ENCODE measurements around the gene CKS2.

- TF ChIP-seq CTCF (conservative IDR thresholded peaks at IDR 0.05; ENCODE audit: low read depth in 2 of 2) (no peak), POLR2AphosphoS5 (IDR thresholded peaks at IDR 0.05; ENCODE audit: low read depth) (no peak), EZH2 (IDR thresholded peaks at IDR 0.05; ENCODE audit: low read depth, unreplicated experiment) (no peak), EZH2phosphoT487 (IDR thresholded peaks at IDR 0.05; ENCODE audit: unreplicated experiment) (no peak), ETS1 (IDR thresholded peaks at IDR 0.05) (no peak), REST (IDR thresholded peaks at IDR 0.05; ENCODE audit: unreplicated experiment) (no peak), CREB1 (CRISPR knock-in tag; IDR thresholded peaks at IDR 0.05; ENCODE audit: low read depth) (no peak), ZNF331 (CRISPR knock-in tag; IDR thresholded peaks at IDR 0.05; ENCODE audit: low read depth) (no peak), JUNB (IDR thresholded peaks at IDR 0.05; ENCODE audit: unreplicated experiment) (no peak), NANOG (IDR thresholded peaks at IDR 0.05; ENCODE audit: borderline replicate concordance) (no peak), ZNF114 (CRISPR knock-in tag; IDR thresholded peaks at IDR 0.05) (no peak), ZNF462 (CRISPR knock-in tag; IDR thresholded peaks at IDR 0.05) (no peak)
Observed at GRCh38 chr9:89315482-89315881, 4.5 kb downstream of the CKS2 start.
